A549 (cell line): Measurements from ENCODE around the gene C4orf54. TPM values are rescaled to one million over a fixed set of nuclear protein-coding genes. Genes with fewer than 3 reads are reported as not detected.

Experiments used
- ATAC-seq, 2 experiments: fragments of 200-7000 bp in 1 of 2; fragments of >200 bp in 1 of 2; cut with Nextera tagmentation in 1 of 2; cut with Tn5 transposase in 1 of 2; 3 replicates each; pipeline versions ENCODE4 v1.8.0 to v1.9.1; 2018 to 2020; ENCODE audit warnings: mild to moderate bottlenecking in 1 of 2, moderate library complexity in 1 of 2
- CTCF ChIA-PET: fragments of 300-600 bp; sonication (Branson Sonifier 250); formaldehyde crosslinking; extraction: SDS; loops from one replicate; lab custom pipeline; 2021; ENCODE audit warnings: antibody characterized with exemption, inconsistent platforms; lab: Yijun Ruan, JAX
- POLR2A ChIA-PET: fragments of 350-600 bp; formaldehyde crosslinking; extraction: SDS; loops from one replicate; lab custom pipeline; 2021; ENCODE audit warnings: antibody characterized with exemption, inconsistent platforms; lab: Yijun Ruan, JAX
- DNase-seq, 2 experiments: peaks; one replicate each; pipeline versions ENCODE4 v3.0.0 to v3.0.0-alpha.2; 2011 to 2016; ENCODE audit warnings: low read depth in 1 of 2, low spot score in 1 of 2
- FAIRE-seq: peaks from 2 replicates; lab custom pipeline; 2011; peaks lifted over from hg19 to GRCh38; lab: Jason Lieb, UNC
- H3K27ac ChIP-seq, 2 experiments: fragments of >200 bp; sonication (Bioruptor Twin); formaldehyde crosslinking; 3 replicates each; pipeline ENCODE4 v1.5.1; 2016 to 2017
- H3K4me1 ChIP-seq: fragments of >200 bp; sonication (Bioruptor Twin); formaldehyde crosslinking; 3 replicates; pipeline ENCODE4 v1.6.1; 2016
- H3K4me2 ChIP-seq: fragments of >200 bp; sonication (Bioruptor Twin); formaldehyde crosslinking; 3 replicates; pipeline ENCODE4 v1.6.1; 2016
- H3K4me3 ChIP-seq: fragments of >200 bp; sonication (Bioruptor Twin); formaldehyde crosslinking; 3 replicates; pipeline ENCODE4 v1.5.1; 2016
- H3K9me3 ChIP-seq: fragments of >200 bp; sonication (Bioruptor Twin); formaldehyde crosslinking; 3 replicates; pipeline ENCODE4 v1.6.1; 2016
- CHD2 ChIP-seq: fragments of 150-350 bp; IDR thresholded peaks from 2 replicates; pipeline ENCODE4 v1.6.1; 2014; ENCODE audit warnings: low read length; ENCODE audit not compliant: partially characterized antibody
- CHD4 ChIP-seq: fragments of 200-600 bp; sonication (generic); IDR thresholded peaks from 2 replicates; pipeline ENCODE4 v1.6.1; 2016; ENCODE audit warnings: antibody characterized with exemption, mild to moderate bottlenecking, borderline replicate concordance
- ESRRA ChIP-seq: fragments of 150-350 bp; IDR thresholded peaks from 2 replicates; pipeline ENCODE4 v1.6.1; 2014; ENCODE audit warnings: mild to moderate bottlenecking, low read length, borderline replicate concordance
- HEYL ChIP-seq: fragments of 250-450 bp; sonication (Bioruptor Pico); IDR thresholded peaks from 2 replicates; pipeline ENCODE4 v1.8.0; 2021; ENCODE audit warnings: mild to moderate bottlenecking, moderate library complexity
- HOXA7 ChIP-seq: fragments of 250-450 bp; sonication (Bioruptor Pico); IDR thresholded peaks from 2 replicates; pipeline ENCODE4 v1.5.0; 2020; ENCODE audit warnings: mild to moderate bottlenecking, moderate library complexity
- KDM1A ChIP-seq: fragments of 200-600 bp; sonication (generic); IDR thresholded peaks from 2 replicates; pipeline ENCODE4 v1.6.1; 2016; ENCODE audit warnings: low read depth, mild to moderate bottlenecking
- PHF8 ChIP-seq: fragments of 200-600 bp; sonication (generic); IDR thresholded peaks from 2 replicates; pipeline ENCODE4 v1.6.1; 2016; ENCODE audit warnings: low read depth, mild to moderate bottlenecking, antibody characterized with exemption, moderate library complexity, borderline replicate concordance
- POLR2A ChIP-seq: IDR thresholded peaks from 2 replicates; pipeline ENCODE4 v1.6.1; 2012; ENCODE audit warnings: mild to moderate bottlenecking, low read length
- RFX5 ChIP-seq: fragments of 450-650 bp; IDR thresholded peaks from 2 replicates; pipeline ENCODE4 v1.7.1; 2014; ENCODE audit warnings: antibody characterized with exemption, mild to moderate bottlenecking, moderate library complexity
- RNF2 ChIP-seq: fragments of 200-600 bp; sonication (generic); IDR thresholded peaks from 2 replicates; pipeline ENCODE4 v1.6.1; 2016; ENCODE audit warnings: low read depth, mild to moderate bottlenecking, antibody characterized with exemption, moderate library complexity, borderline replicate concordance
- SMC3 ChIP-seq: fragments of >200 bp; sonication (Bioruptor Twin); formaldehyde crosslinking; IDR thresholded peaks from 3 replicates; pipeline ENCODE4 v1.6.1; 2018; ENCODE audit warnings: inconsistent platforms
- TP53 ChIP-seq: fragments of 250-450 bp; sonication (Bioruptor Pico); IDR thresholded peaks from 2 replicates; pipeline ENCODE4 v1.5.0; 2021; ENCODE audit warnings: mild to moderate bottlenecking, moderate library complexity
- WGBS: methylation state at CpG from one replicate; pipeline ENCODE4 v1.1.6; 2017; ENCODE audit errors: missing lambda C conversion rate; 5-methylcytosine and 5-hydroxymethylcytosine counted together
- polyA plus RNA-seq, 4 experiments: library from polyadenylated mRNA; depleted of rRNA in 3 of 4; stranded (reverse); fragments of >200 nt; fragmentation: RNase III in 1 of 4; extraction: RNeasy Plus Mini Kit Qiagen cat#74134 plus additional on column Dnase treatment in 1 of 4; gene quantifications; 2 replicates in 3 of 4; 3 replicates in 1 of 4; pipeline ENCODE4 v1.2.3, GENCODE V29; 2011 to 2017
- TF ChIP-seq, protein P1 (sequence below): fragments of 250-450 bp; sonication (Bioruptor Pico); IDR thresholded peaks from 2 replicates; pipeline ENCODE4 v1.5.0; 2020; ENCODE audit warnings: low read depth, mild to moderate bottlenecking, moderate library complexity
- TF ChIP-seq, protein P2 (sequence below): fragments of 250-450 bp; sonication (Bioruptor Pico); IDR thresholded peaks from 2 replicates; pipeline ENCODE4 v1.5.0; 2021; ENCODE audit warnings: mild to moderate bottlenecking, moderate library complexity, borderline replicate concordance
- TF ChIP-seq, protein P3 (sequence below): IDR thresholded peaks from 2 replicates; pipeline ENCODE4 v1.6.1; 2012; ENCODE audit warnings: low read depth, borderline replicate concordance

Gene C4orf54
- polyA plus RNA-seq, 2 of the 4 experiments (the other 2 are of a cell fraction), result not detected

DNA sequence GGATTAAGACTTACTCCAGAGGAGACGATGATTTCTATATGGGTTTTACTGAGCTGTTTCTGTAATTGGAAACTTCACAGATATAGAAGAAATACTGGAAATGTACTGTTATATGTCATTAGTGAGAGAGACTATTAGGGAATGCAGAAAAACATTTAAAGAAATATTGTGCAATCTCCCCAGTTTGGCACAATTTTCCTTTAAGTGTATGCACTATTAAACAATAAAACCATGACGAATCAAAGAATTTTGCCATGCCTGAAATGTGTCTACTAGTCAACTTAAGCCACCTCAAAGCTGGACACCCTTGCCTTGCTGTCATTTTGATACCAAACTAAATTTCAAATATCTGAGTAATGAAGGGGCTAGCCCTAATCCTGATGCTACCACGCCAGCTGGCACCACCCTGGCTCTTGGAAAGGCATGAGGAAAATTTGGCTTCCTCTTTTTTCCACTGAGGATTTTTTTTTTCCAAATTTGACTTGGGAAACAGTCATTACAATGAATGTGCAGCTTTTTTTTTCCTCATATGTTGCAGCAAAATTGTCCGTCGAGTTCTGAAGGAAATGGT, 46.9 kb downstream of the C4orf54 start:
- DNase-seq (no peak), ATAC-seq (no peak), FAIRE-seq (no peak)
- Histone ChIP-seq H3K4me2 (no peak overlapping the region), H3K27ac (no peak overlapping the region), H3K4me3 (no peak overlapping the region)
- 66% methylated on average over 5 of the region's 5 CpGs for WGBS
- TF ChIP-seq HEYL (CRISPR knock-in tag) (no peak), SMC3 (no peak), HOXA7 (CRISPR knock-in tag) (no peak), ESRRA (no peak), KDM1A (no peak), PHF8 (no peak), POLR2A (no peak)
- TF ChIP-seq, protein P1, sequence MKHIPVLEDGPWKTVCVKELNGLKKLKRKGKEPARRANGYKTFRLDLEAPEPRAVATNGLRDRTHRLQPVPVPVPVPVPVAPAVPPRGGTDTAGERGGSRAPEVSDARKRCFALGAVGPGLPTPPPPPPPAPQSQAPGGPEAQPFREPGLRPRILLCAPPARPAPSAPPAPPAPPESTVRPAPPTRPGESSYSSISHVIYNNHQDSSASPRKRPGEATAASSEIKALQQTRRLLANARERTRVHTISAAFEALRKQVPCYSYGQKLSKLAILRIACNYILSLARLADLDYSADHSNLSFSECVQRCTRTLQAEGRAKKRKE, result no peak
- TF ChIP-seq, protein P2, sequence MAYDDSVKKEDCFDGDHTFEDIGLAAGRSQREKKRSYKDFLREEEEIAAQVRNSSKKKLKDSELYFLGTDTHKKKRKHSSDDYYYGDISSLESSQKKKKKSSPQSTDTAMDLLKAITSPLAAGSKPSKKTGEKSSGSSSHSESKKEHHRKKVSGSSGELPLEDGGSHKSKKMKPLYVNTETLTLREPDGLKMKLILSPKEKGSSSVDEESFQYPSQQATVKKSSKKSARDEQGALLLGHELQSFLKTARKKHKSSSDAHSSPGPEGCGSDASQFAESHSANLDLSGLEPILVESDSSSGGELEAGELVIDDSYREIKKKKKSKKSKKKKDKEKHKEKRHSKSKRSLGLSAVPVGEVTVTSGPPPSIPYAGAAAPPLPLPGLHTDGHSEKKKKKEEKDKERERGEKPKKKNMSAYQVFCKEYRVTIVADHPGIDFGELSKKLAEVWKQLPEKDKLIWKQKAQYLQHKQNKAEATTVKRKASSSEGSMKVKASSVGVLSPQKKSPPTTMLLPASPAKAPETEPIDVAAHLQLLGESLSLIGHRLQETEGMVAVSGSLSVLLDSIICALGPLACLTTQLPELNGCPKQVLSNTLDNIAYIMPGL, result no peak
- TF ChIP-seq, all 56 proteins: peak for 0
- CTCF ChIA-PET, result no interaction called here
- POLR2A ChIA-PET, result no interaction called here
- H3K4me1 ChIP-seq, result no peaks in the 10 kb centered on the region
- no peaks in the 10 kb centered on the region for H3K9me3 ChIP-seq

DNA sequence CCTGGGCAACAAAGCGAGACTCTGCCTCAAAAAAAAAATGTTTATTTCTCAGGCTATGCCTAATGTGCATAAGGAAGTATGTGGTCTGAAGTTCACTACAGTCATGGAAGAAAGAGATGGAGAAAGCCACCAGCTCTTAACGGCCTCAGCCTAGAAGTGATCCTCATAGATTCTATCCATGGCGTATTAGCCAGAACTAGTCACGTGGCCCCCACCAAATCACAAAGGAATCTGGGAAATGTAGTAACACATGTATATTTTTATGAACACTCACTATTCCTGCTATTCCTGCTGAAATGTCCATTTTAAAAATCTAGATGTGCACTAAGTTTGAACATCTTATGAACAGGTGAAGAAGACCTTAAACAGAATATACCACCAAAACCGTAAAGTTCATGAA, 49.2 kb downstream of the C4orf54 start:
- no peak overlapping the region for H3K27ac ChIP-seq
- POLR2A ChIA-PET, result no interaction called here
- CTCF ChIA-PET, result no interaction called here
- DNase-seq (no peak), FAIRE-seq (no peak), ATAC-seq (no peak)
- H3K4me1 ChIP-seq, result no peaks in the 10 kb centered on the region
- H3K4me2 ChIP-seq, result no peak overlapping the region
- no peak for TF ChIP-seq CHD4
- TF ChIP-seq RNF2, result no peak
- no peak for TF ChIP-seq ESRRA
- no peak for TF ChIP-seq RFX5
- no peak for TF ChIP-seq CHD2
- TF ChIP-seq, protein P3, sequence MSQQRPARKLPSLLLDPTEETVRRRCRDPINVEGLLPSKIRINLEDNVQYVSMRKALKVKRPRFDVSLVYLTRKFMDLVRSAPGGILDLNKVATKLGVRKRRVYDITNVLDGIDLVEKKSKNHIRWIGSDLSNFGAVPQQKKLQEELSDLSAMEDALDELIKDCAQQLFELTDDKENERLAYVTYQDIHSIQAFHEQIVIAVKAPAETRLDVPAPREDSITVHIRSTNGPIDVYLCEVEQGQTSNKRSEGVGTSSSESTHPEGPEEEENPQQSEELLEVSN, result no peak
- TF ChIP-seq TP53 (CRISPR knock-in tag), result no peak
- WGBS, result 61% methylated on average over 5 of the region's 5 CpGs
- H3K4me3 ChIP-seq, result no peak overlapping the region
- no peaks in the 10 kb centered on the region for H3K9me3 ChIP-seq

Other genes starting within 250 kb of the C4orf54 start
- not detected in 2 replicates for gene ADH7, start 222.5 kb downstream of the C4orf54 start, polyA plus RNA-seq (2011; rRNA removed)
- not detected in 3 replicates for gene ADH7, start 222.5 kb downstream of the C4orf54 start, polyA plus RNA-seq (2017; fragmentation: RNase III; extraction: RNeasy Plus Mini Kit Qiagen cat#74134 plus additional on column Dnase treatment)
- gene C4orf17, start 146.8 kb downstream of the C4orf54 start, polyA plus RNA-seq (2011; rRNA removed), result not detected in 2 replicates
- gene C4orf17, start 146.8 kb downstream of the C4orf54 start, polyA plus RNA-seq (2017; fragmentation: RNase III; extraction: RNeasy Plus Mini Kit Qiagen cat#74134 plus additional on column Dnase treatment), result not detected in 3 replicates
- gene TRMT10A, start 93.8 kb downstream of the C4orf54 start, polyA plus RNA-seq (2011; rRNA removed), result 7.2 and 10.6 TPM in 2 replicates
- gene TRMT10A, start 93.8 kb downstream of the C4orf54 start, polyA plus RNA-seq (2017; fragmentation: RNase III; extraction: RNeasy Plus Mini Kit Qiagen cat#74134 plus additional on column Dnase treatment), result 6.1 to 7.4 TPM (median 6.8 TPM) in 3 replicates
- gene MTTP, start 83.0 kb downstream of the C4orf54 start, polyA plus RNA-seq (2011; rRNA removed), result 0.04 TPM in 1 of 2 replicates, not detected in the other
- 0.03 TPM in 1 of 3 replicates, not detected in the others for gene MTTP, start 83.0 kb downstream of the C4orf54 start, polyA plus RNA-seq (2017; fragmentation: RNase III; extraction: RNeasy Plus Mini Kit Qiagen cat#74134 plus additional on column Dnase treatment)
- gene DAPP1, start 159.0 kb upstream of the C4orf54 start, polyA plus RNA-seq (2011; rRNA removed), result 0.03 TPM in 1 of 2 replicates, not detected in the other
- gene DAPP1, start 159.0 kb upstream of the C4orf54 start, polyA plus RNA-seq (2017; fragmentation: RNase III; extraction: RNeasy Plus Mini Kit Qiagen cat#74134 plus additional on column Dnase treatment), result not detected in 3 replicates
- gene LAMTOR3, start 236.6 kb upstream of the C4orf54 start, polyA plus RNA-seq (2011; rRNA removed), result 30.7 and 40.8 TPM in 2 replicates
- 19.7 to 21.3 TPM (median 20.8 TPM) in 3 replicates for gene LAMTOR3, start 236.6 kb upstream of the C4orf54 start, polyA plus RNA-seq (2017; fragmentation: RNase III; extraction: RNeasy Plus Mini Kit Qiagen cat#74134 plus additional on column Dnase treatment)